HepG2 (cell line): ENCODE measurements around the gene ZNF365. TPM values are rescaled to one million over a fixed set of nuclear protein-coding genes. Genes with fewer than 3 reads are reported as not detected.

Experiments
- CEBPB ChIP-seq: IDR thresholded peaks from 2 replicates; pipeline ENCODE4 v1.6.1; 2011; ENCODE audit warnings: low read depth, low read length, improper control_type of control experiment, borderline replicate concordance
- FOXK2 ChIP-seq: fragments of 450-650 bp; IDR thresholded peaks from 2 replicates; pipeline ENCODE4 v1.6.1; 2016
- HNRNPUL1 ChIP-seq: fragments of 200-400 bp; formaldehyde crosslinking; IDR thresholded peaks from 2 replicates; pipeline ENCODE4 v1.6.1; 2017; ENCODE audit warnings: low read depth, mild to moderate bottlenecking, low read length, moderate library complexity
- KAT7 ChIP-seq: IDR thresholded peaks from 2 replicates; pipeline ENCODE4 v1.6.1; 2018; ENCODE audit warnings: borderline replicate concordance, missing compliant biosample characterization
- NFATC3 ChIP-seq: sonication (generic); formaldehyde crosslinking; IDR thresholded peaks from 2 replicates; pipeline ENCODE4 v1.5.1; 2020; ENCODE audit warnings: mild to moderate bottlenecking, missing genetic modification reagents
- PITX1 ChIP-seq: sonication (generic); formaldehyde crosslinking; IDR thresholded peaks from 2 replicates; pipeline ENCODE4 v1.5.1; 2020; ENCODE audit warnings: mild to moderate bottlenecking, missing genetic modification reagents
- PREB ChIP-seq: sonication (generic); formaldehyde crosslinking; IDR thresholded peaks from 2 replicates; pipeline ENCODE4 v1.4.0; 2020; ENCODE audit warnings: missing genetic modification reagents
- ZFYVE20 ChIP-seq: sonication (generic); formaldehyde crosslinking; IDR thresholded peaks from 2 replicates; pipeline ENCODE4 v1.8.0; 2023; ENCODE audit warnings: low read depth, mild to moderate bottlenecking, moderate library complexity, missing genetic modification reagents, borderline replicate concordance
- ZNF446 ChIP-seq: sonication (generic); formaldehyde crosslinking; IDR thresholded peaks from 2 replicates; pipeline ENCODE4 v1.5.0; 2020; ENCODE audit warnings: mild to moderate bottlenecking, missing genetic modification reagents
- ZNF570 ChIP-seq: sonication (generic); formaldehyde crosslinking; IDR thresholded peaks from 2 replicates; pipeline ENCODE4 v1.4.0; 2020; ENCODE audit warnings: mild to moderate bottlenecking, missing genetic modification reagents, borderline replicate concordance
- polyA plus RNA-seq, 8 experiments: library from polyadenylated mRNA; depleted of rRNA in 3 of 8; stranded (reverse) in 7 of 8; unstranded in 1 of 8; fragments of >200 nt; fragmentation: Illumina TruSeq in 4 of 8; extraction: Trizol in 4 of 8; gene quantifications; 2 replicates each; pipeline versions ENCODE4 v1.2.1 to v1.2.3, GENCODE V29; 2011 to 2016; ENCODE audit warnings: low read depth in 4 of 8, missing spikeins in 1 of 8, mixed read lengths in 1 of 8; ENCODE audit not compliant: insufficient read depth in 1 of 8
- total RNA-seq, 5 experiments: library from RNA; depleted of rRNA; stranded (reverse); fragments of >200 nt; fragmentation: Illumina TruSeq; extraction: Trizol; gene quantifications; 2 replicates each; pipeline ENCODE4 v1.2.3, GENCODE V29; 2016; ENCODE audit warnings: low read depth in 1 of 5
- TF ChIP-seq, protein P1 (sequence below), 2 experiments: sonication (generic) in 1 of 2; formaldehyde crosslinking in 1 of 2; IDR thresholded peaks; 2 replicates each; pipeline versions ENCODE4 v1.6.1 to v1.9.0; 2014 to 2022; ENCODE audit warnings: antibody characterized with exemption in 1 of 2, borderline replicate concordance in 1 of 2, inconsistent platforms in 1 of 2, low read depth in 1 of 2, missing genetic modification reagents in 1 of 2
- TF ChIP-seq, protein P2 (sequence below): sonication (generic); formaldehyde crosslinking; IDR thresholded peaks from 2 replicates; pipeline ENCODE4 v1.9.0; 2021; ENCODE audit warnings: missing genetic modification reagents, mild to moderate bottlenecking, borderline replicate concordance

The ZNF365 gene
- total and polyA plus RNA-seq, 2 of the 13 experiments (the other 11 are each of a cell fraction or from before 2014, with no cell fraction given), result not detected

DNA sequence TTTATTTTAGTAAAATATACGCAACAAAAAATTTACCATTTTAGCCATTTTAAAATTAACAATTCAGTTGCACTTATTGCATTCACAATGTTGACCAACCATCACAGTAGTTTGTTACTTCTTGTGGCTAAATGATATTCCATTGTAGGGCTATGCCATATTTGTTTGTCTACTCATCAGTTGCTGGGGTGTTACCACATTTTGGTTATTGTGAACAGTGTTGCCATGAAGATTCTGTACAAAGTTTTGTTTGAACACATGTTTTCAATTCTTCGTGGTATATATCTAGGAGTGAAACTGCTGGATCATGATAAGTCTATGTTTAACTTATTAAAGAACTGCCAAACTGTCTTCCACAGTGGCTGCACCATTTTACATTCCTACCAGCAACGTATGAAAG, 46.3 kb upstream of the ZNF365 start (continued):
- TF ChIP-seq, protein P1, sequence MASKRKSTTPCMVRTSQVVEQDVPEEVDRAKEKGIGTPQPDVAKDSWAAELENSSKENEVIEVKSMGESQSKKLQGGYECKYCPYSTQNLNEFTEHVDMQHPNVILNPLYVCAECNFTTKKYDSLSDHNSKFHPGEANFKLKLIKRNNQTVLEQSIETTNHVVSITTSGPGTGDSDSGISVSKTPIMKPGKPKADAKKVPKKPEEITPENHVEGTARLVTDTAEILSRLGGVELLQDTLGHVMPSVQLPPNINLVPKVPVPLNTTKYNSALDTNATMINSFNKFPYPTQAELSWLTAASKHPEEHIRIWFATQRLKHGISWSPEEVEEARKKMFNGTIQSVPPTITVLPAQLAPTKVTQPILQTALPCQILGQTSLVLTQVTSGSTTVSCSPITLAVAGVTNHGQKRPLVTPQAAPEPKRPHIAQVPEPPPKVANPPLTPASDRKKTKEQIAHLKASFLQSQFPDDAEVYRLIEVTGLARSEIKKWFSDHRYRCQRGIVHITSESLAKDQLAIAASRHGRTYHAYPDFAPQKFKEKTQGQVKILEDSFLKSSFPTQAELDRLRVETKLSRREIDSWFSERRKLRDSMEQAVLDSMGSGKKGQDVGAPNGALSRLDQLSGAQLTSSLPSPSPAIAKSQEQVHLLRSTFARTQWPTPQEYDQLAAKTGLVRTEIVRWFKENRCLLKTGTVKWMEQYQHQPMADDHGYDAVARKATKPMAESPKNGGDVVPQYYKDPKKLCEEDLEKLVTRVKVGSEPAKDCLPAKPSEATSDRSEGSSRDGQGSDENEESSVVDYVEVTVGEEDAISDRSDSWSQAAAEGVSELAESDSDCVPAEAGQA (IDR thresholded peaks at IDR 0.05; ENCODE audit: low read depth), result no peak
- TF ChIP-seq, protein P1 (CRISPR knock-in tag; IDR thresholded peaks at IDR 0.05; ENCODE audit: borderline replicate concordance), result no peak
- TF ChIP-seq NFATC3 (CRISPR knock-in tag), result no peak
- TF ChIP-seq PITX1 (CRISPR knock-in tag), result no peak
- TF ChIP-seq ZFYVE20 (CRISPR knock-in tag), result no peak
- TF ChIP-seq PREB, result no peak
- no peak for TF ChIP-seq FOXK2
- no peak for TF ChIP-seq ZNF570
- TF ChIP-seq HNRNPUL1, result no peak
- no peak for TF ChIP-seq ZNF446 (CRISPR knock-in tag)
- TF ChIP-seq, protein P2, sequence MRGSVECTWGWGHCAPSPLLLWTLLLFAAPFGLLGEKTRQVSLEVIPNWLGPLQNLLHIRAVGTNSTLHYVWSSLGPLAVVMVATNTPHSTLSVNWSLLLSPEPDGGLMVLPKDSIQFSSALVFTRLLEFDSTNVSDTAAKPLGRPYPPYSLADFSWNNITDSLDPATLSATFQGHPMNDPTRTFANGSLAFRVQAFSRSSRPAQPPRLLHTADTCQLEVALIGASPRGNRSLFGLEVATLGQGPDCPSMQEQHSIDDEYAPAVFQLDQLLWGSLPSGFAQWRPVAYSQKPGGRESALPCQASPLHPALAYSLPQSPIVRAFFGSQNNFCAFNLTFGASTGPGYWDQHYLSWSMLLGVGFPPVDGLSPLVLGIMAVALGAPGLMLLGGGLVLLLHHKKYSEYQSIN (CRISPR knock-in tag), result no peak
- no peak for TF ChIP-seq CEBPB
- TF ChIP-seq KAT7 (CRISPR knock-in tag), result no peak
